GM19240 (cell line): Measurements from ENCODE around the gene FCHSD2.
"Not testable (repeated sequence)": the region's sequence is repeated elsewhere in the genome, so short reads cannot be mapped to it uniquely, and the experiment has no call there.

Experiments used
- DNase-seq: peaks from one replicate; pipeline ENCODE4 v3.0.0; 2011; ENCODE audit warnings: low spot score; ENCODE audit not compliant: insufficient read length

FCHSD2 gene

DNA sequence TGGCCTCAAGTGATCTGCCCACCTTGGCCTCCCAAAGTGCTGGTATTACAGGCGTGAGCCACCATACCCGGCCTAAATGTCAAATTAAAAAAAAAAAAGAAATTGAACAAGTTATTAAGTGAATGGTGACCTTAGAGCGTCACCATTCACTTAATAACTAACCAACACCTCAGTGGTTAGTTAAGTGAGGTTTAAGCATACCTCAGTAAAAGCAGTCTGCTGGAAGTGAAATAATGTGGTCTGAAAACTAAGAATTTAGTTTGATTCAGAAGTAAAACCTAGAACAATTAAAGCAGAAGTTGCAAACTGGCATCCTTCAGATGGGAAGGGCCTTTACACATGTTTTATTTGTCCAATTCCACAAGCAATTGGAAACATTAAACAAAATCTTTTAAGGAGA lies 71.5 kb downstream of the FCHSD2 start:
- no peak for DNase-seq

DNA sequence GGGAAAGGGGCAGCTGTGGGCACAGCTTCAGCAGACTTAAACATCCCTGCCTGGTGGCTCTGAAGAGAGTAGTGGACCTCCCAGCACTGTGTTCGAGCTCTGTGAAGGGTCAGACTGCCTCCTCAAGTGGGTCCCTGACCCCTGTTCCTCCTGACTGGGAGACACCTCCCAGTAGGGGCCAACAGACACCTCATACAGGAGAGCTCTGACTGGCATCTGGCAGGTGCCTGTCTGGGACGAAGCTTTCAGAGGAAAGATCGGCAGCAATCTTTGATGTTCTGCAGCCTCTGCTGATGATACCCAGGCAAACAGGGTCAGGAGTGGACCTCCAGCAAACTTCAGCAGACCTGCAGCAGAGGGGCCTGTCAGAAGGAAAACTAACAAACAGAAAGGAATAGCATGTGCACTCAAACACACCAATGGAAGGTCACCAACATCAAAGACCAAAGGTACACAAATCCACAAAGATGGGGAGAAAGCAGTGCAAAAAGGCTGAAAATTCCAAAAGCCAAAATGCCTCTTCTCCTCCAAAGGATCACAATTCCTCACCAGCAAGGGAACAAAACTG lies 80.2 kb downstream of the FCHSD2 start:
- DNase-seq: not testable (repeated sequence)

DNA sequence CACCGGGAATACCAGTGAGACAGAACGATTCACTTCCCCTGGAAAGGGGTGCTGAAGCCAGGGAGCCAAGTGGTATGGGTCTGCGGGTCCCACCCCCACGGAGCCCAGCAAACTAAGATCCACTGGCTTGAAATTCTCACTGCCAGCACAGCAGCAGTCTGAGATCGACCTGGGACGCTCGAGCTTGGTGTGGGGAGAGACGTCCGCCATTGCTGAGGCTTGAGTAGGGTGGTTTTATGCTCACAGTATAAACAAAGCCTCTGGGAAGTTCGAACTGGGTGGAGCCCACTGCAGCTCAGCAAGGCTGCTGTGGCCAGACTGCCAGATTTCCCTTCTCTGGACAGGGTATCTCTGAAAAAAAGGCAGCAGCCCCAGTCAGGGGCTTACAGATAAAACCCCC lies 80.7 kb downstream of the FCHSD2 start:
- not testable (repeated sequence) for DNase-seq

DNA sequence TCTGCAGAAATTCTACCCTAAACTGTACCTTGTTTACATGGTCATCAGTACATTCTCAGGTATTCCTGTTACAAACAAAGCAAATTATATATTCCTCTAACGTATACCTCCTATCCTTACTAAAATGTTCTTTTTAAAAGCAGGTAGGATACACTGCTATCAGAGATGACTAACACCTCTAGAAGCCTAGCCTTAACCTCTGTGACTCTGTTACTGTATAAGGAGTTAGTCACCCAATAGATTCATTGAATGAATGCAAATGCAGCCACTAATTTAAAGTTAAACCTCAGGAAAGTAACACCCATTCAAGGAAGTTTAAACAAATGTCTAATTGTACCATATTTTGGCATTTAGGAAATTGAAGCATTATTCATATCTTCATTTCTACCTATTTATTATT lies 82.2 kb downstream of the FCHSD2 start:
- DNase-seq: no peak

DNA sequence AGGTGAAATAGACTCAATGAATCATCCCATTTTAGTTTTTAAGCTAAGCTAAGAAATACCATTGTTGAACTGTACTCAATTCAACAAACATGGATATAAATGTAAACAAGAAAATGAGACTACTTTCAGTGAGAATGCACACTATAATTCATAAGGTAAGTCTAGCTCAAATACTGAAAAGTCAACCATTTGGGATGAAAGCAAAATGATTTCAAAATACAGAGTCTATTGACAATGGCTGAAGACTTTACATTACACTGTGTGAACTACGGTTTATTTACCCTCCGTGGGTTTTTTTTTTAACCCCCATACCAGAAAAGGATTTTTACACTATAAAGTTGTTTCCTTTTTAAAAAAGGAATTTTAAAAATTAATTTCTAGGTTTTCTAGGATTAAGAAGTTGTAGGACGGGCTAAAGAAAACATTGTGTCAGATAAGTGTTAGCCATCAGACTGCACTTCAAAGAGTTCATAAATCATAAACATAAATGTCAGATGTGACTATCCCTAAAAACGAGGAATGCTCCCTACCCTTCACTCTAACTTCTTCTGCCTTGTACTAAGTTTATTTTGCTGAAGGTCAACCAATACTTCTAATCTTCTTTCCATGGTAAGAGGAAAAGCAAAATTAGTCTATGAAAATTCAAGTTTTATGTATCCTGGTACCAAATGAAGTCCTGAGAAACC lies 83.0 kb downstream of the FCHSD2 start:
- no peak for DNase-seq

DNA sequence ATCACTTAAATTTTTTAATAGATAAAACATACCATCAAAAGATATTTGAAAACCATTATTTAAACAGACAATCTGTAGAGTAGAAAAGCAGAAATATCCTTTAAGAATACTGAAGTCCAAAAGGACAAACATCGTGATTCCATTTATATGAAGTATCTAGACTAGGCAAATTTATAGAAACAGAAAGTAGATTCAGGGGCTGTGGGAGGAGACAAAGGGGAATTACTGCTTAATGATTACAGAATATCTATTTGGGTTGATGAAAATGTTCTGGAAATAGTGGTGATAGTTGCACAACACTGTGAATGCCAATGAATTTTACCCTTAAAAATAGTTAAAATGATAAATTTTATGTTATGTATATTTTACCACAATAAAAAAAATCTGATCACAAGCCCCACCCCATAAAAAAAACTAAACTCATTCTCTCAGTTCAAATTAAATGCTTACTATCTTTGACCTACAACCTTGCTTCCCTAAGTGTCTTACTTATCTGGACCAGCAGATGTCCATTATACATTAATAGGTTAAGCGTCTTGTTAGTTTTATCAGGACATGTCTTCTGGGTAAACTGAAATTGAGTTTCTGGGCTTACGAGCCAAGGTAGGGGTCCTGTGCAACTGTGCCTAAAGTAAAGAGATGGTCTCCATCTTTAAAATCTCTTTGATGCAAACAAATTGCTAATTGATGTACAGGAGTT lies 86.3 kb downstream of the FCHSD2 start:
- no peak for DNase-seq

DNA sequence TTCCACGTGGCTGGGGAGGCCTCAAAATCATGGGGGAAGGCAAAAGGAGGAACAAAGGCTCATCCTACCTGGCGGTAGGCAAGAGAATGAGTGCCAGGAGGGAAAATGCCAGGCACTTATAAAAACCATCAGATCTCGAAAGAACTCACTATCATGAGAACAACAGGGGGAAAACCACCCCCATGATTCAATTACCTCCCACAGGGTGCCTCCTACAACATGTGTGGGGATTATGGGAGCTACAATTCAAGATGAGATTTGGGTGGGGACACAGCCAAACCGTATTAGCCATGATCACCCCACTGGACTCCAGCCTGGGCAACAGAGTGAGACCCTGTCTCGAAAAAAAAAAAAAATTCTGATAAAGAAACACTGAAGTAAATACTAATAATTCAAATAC lies 87.1 kb downstream of the FCHSD2 start:
- no peak for DNase-seq

DNA sequence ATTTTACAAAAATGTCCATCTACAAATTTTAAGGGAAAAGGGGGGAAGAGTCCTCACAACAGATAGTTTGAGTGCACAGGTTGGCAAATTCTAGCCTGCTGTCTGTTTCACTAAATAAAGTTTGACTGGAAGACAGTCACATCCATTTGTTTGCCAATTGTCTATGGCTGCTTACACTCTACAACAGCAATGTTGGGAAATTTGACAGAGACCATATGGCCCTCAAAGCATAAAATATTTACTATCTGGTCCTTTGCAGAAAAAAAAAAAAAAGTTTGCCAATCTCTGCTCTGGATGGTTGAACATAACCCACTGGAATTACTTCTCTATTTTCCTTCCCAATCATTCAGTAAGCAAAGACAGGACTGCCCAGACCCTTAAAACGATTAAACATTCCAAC lies 88.2 kb downstream of the FCHSD2 start:
- no peak for DNase-seq

DNA sequence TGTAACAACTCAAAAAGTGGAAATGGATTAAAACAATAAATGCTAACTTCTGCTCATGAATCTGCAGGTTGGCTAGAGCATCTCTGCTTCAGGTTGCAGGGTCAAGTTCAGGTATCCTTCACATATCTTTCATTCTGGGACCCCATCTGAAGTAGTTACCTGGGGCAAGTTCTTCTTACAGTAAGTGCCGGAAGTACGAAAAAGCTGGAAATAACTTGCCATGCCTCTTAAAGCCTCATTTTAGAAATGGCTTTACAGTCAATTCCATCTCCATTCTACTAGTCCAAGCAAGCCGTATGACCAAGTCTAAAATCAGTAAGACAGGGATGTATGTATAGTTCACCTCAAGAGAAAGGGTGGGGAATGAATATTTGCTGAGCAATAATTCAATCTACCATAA lies 93.7 kb downstream of the FCHSD2 start:
- DNase-seq: no peak

DNA sequence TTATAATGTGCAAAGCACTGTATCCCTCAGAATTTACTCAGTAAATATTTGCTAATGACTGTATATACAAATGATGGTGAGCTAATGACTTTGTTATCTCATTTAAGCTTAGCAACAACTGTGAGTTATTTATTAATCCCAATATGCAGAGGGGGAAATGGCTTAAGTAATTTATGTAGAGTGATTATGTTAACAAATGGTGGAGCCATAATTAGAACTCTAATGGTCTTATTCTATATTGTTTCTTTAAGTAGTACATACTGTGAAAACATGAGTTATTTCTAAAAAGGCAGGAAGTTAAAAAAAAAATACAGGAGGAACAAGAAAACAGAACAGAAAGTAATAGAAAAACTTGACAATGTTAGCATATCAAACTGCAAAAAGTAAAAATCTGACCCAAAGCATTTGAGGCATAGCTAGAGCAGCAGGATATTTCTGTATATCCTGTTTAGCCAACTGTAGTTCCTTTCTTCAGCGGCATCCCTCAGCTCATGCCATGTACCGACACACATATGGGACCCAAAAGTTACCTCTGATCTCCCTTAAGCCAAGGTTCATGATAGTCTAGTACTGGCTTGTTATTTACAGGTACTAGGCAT lies 94.2 kb downstream of the FCHSD2 start:
- DNase-seq: no peak

DNA sequence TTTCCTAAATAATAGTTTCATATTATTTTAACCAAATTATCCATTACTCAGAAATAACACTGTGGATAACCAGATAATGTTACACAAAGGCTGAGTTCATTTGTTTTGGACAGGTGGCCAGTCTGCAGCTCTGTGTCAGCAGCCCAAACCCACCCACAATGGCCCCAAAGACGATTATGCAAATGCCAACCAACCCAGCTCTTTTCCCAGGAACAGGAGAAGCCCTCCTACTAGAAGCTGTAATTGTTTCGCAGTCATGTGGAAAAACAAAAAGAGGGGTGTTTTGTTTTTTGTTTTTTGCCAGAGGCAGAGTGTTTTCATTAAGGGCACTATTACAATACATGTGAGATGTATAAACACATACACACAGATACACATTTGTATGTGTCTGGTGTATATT lies 102.1 kb downstream of the FCHSD2 start:
- no peak for DNase-seq

DNA sequence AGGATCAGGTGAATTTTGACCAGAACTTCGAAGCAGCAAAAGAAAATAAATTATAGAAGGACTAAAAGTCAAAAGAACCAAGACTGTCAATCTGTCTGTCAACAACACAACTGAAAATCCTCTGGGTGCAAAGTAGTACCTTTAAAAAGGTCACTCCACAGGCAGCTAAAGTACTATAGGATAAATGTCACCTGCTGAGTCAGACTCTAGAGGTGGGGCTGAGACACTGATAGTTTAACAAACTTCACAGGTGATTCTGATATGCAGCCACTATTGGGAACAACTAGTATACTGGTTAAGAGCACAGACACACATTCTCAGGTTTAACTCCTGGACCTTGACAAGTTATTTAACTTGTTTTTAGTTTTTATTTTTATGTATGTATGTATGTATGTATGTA lies 107.3 kb downstream of the FCHSD2 start:
- no peak for DNase-seq

DNA sequence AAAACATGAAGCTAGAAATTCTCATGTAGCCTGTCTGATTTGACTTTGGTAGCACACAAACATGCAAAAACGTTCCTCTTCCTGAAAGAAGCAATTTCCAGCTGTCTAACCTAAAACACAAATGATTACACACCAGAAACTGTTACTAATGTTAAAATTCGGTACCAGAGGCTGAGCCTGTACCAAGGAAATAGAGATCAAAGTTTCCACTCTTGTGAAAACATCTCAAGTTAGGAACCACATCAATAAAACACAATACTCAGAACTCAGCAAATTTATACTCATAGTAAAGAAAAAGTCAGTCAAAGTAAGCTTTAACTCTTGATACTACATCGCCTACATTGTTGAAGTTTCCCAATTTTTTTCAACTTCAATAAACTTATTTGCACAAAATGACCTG lies 107.8 kb downstream of the FCHSD2 start:
- no peak for DNase-seq

DNA sequence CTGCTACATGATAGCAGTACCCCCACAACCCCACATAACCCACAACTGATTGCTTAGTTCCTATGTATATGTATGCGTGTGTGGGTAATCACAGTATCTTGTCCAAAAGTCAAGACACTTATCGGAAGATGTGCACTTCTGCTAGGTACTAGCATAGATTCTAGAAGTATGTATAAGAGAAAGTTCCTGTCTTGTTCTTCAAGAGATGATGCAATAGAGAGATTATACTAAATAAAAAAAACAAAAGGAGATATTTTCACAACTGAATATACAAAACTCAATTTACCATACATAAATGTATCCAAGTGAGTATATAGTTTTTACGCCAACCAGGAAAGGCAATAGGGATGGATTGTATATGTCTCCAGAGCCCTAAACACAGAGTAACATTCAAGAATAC lies 112.0 kb downstream of the FCHSD2 start:
- DNase-seq: no peak

DNA sequence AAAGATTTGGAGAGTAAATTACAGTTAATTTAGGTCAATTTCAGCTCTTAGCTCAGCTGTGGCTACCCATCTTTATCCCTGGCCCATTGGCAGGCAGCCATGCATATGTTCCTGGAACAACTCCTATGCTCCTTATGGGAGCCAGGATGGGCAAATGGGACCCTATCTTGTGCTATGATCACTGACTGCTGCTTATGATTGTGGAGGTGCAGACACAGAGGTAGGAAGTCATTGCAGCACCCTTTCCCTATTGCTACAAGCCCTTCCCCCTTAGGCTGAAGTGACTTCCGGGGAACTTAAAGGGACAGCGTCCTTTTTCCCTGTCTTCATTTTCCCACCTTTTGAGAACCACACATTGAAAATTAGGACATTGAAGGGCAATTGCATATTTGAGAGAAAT lies 112.7 kb downstream of the FCHSD2 start:
- DNase-seq: no peak

DNA sequence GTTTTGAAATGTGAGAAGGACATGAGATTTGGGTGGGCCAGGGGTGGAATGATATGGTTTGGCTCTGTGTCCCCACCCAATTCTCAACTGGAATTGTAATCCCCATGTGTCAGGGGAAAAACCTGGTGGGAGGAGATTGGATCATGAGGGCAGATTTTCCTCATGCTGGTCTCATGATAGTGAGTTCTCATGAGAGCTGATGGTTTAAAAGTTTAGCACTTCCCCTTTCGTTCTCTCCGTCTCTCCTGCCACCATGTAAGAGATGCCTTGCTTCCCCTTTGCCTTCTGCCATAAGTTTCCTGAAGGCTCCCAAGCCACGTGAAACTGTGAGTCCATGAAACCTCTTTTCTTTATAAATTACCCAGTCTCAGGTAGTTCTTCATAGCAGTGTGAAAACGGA lies 113.5 kb downstream of the FCHSD2 start:
- no peak for DNase-seq

DNA sequence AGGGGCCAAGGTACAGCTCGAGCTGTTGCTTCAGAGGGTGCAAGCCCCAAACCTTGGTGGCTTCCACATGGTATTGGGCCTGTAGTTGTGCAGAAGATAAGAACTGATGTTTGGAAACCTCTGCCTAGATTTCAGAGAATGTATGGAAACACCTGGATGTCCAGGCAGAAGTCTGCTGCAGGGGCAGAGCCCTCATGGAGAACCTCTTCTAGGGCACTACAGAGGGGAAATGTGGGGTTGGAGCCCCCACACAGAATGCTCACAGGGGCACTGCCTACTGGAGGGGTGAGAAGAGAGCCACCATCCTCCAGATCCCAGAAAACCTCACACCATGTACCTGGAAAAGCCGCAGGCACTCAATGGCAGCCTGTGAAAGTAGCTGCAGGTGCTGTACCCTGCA lies 114.3 kb downstream of the FCHSD2 start:
- not testable (repeated sequence) for DNase-seq

DNA sequence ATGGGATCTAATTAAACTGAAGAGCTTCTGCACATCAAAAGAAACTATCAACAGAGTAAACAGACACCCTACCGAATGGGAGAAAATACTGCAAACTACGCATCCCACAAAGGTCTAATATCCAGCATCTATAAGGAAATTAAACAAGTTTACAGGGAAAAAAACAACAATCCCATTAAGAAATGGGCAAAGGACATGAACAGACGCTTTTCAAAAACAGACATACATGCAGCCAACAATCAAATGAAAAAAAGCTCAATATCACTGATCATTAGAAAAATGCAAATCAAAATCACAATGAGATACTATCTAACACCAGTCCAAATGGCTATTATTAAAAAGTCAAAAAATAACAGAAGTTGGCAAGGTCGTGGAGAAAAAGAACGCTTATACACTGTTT lies 117.5 kb downstream of the FCHSD2 start:
- no peak for DNase-seq

DNA sequence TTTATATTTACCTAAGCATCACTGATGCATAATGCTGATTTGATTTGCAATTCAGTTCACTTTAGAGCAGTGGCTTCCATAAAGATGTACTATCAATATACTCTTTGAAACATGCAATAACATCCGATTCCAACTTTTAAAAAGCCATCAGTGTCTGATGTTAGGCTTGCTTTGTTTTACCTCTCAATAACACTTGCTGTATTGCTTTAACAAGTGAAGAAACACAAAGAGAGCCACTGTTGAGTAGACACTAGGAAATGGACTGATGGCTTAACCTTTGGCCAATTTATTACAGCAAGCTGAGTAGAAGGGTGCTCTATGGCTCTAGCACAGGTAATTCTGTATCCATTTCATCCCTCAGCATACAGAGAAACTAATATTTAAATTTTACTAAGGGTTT lies 122.1 kb downstream of the FCHSD2 start:
- DNase-seq: no peak

DNA sequence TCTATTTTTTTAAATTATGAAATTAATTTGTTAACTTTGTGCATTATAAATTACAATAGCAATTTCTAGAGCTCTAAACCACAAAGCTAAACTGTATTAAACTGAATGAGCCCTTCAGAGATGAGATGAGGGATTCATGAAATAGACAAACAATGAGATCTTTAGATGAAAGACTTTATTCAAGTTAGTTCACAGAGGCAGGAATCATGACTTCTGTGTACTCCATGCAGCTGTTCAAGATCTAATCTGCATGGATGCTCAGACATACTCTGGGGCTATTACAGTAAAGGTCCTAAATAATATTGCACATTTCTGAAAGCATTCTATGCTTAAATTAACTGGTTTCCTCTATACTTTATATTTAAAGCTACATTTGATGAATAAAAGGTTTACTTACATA lies 122.7 kb downstream of the FCHSD2 start:
- DNase-seq: no peak

DNA sequence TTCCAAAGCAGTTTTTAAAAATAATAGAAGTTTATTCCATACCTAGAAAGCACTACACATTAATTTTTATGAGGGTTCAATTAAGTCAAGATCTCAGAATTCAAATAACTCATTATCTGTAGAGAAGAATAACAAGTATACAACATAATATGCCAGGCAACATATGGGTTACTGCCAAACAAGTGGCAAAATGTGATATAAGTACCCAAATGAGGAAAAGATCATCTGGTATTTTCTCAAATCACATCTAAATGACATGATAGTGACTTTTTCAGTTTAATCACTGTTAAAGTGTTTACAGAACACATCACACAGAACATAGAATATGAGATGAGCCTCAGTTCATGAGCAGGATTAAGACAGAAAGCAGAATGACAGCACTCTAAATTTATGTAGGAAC lies 123.3 kb downstream of the FCHSD2 start:
- no peak for DNase-seq

DNA sequence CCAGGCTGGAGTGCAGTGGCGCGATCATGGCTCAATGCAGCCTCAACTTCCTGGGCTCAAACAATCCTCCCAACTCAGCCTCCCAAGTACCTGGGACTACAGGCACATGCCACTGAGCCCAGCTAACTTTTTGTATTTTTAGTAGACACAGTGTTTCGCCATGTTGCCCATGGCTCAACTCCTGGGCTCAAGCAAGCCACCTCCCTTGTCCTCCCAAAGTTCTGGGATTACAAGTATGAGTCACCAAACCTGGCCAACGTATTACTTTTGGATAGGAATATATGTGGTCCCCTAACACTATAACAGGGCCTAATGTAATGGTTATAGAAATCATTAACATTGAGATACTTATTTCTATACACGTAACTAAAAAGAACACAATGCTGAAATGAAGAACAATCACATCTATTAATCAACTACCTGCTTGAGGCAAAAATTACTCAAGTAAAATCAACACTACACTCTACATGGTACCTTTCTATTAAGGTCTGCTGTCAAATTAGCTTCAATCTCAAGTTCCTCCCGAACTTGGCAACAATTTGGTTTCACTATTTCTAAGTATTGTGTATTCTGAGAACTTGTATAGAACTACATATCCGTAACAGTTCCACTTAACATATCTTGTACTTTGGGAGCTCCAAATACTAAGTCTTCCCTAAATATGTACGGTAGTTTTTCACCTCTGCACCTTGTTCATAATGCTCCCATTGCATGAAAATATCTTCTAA lies 124.9 kb downstream of the FCHSD2 start:
- DNase-seq: no peak
